Right lobe of liver (tissue), 6 donors: Measurements from ENCODE around the gene ARHGAP30. TPM values are rescaled to one million over a fixed set of nuclear protein-coding genes. Genes with fewer than 3 reads are reported as not detected.

Experiments
- ATAC-seq, 4 donors: fragments of 200-7000 bp; cut with Tn5 transposase; one replicate each; pipeline ENCODE4 v1.9.1; 2020; ENCODE audit warnings: mild to moderate bottlenecking in 4 of 4, moderate library complexity in 4 of 4
- DNase-seq, 3 donors: peaks; one replicate each; pipeline ENCODE4 v3.0.0-alpha.2; 2020
- H3K27ac ChIP-seq, 3 donors: fragments of 200-600 bp; one replicate each; pipeline ENCODE4 v1.8.0; 2022
- H3K27me3 ChIP-seq, 2 donors: fragments of 200-600 bp; one replicate each; pipeline ENCODE4 v1.8.0; 2022
- H3K36me3 ChIP-seq, 4 donors: fragments of 200-600 bp; sonication (generic) in 1 of 4; one replicate each; pipeline versions ENCODE4 v1.5.1 to v1.8.0; 2017 to 2022; ENCODE audit warnings: control low read depth in 1 of 4
- H3K4me1 ChIP-seq, 4 donors: fragments of 200-600 bp; sonication (generic) in 1 of 4; one replicate each; pipeline versions ENCODE4 v1.5.1 to v1.8.0; 2017 to 2022; ENCODE audit warnings: control low read depth in 1 of 4
- H3K4me3 ChIP-seq, 3 donors: fragments of 200-600 bp; one replicate each; pipeline ENCODE4 v1.8.0; 2022
- H3K9me3 ChIP-seq, 4 donors: fragments of 200-600 bp; sonication (generic) in 1 of 4; one replicate each; pipeline versions ENCODE4 v1.5.1 to v1.8.0; 2017 to 2022; ENCODE audit warnings: control low read depth in 1 of 4
- CTCF ChIP-seq, 4 donors: fragments of 200-600 bp in 3 of 4; fragments of 450-650 bp in 1 of 4; IDR thresholded peaks; one replicate each; pipeline versions ENCODE4 v1.5.1 to v1.8.0; 2016 to 2022; ENCODE audit warnings: antibody characterized with exemption in 4 of 4, mild to moderate bottlenecking in 2 of 4
- POLR2A ChIP-seq: fragments of 450-650 bp; IDR thresholded peaks from one replicate; pipeline ENCODE4 v1.6.1; 2017; ENCODE audit warnings: antibody characterized with exemption, mild to moderate bottlenecking
- WGBS: methylation state at CpG from one replicate; pipeline ENCODE4 v1.1.6; 2018; ENCODE audit warnings: low coverage, low lambda C conversion rate; ENCODE audit not compliant: insufficient coverage; ENCODE audit errors: missing lambda C conversion rate; 5-methylcytosine and 5-hydroxymethylcytosine counted together
- intact Hi-C, 2 donors: fragments of 100-400 bp; cut with DNase I; formaldehyde crosslinking; loops; one replicate each; pipeline versions ENCODE4 v1.11.2 to v1.14.1; 2022
- total RNA-seq, 6 experiments: library from RNA; depleted of rRNA in 2 of 6; stranded (reverse); fragments of >200 nt in 2 of 6; fragmentation: NEBNext Ultra II Directional in 3 of 6; extraction: Animal tissue kit (Norgen Biotek cat#: 25700) in 3 of 6; gene quantifications; one replicate each; pipeline versions ENCODE4 v1.1.0 to v1.2.4, GENCODE V29; 2016 to 2023
- donor health status: DM: no; HTN: yes; CAD: no.
- donor health status: DM: no; HTN: no; CAD: no.
- donor health status: DM: no; HTN: no; CAD: no.
- donor health status: DM: no; HTN: yes; CAD: no.
- donor health status: DM: no; HTN: yes; CAD: no.

ARHGAP30 gene
- total RNA-seq, 6 experiments from 2014 or later, result 2.8 to 7.4 (median 3.6) TPM

- H3K9me3 ChIP-seq, result no peaks in the 10 kb centered on the region
- intact Hi-C loops, result no loop called here
Measured at GRCh38 chr1:161091796-161092507, 22.3 kb upstream of the ARHGAP30 start.

DNA sequence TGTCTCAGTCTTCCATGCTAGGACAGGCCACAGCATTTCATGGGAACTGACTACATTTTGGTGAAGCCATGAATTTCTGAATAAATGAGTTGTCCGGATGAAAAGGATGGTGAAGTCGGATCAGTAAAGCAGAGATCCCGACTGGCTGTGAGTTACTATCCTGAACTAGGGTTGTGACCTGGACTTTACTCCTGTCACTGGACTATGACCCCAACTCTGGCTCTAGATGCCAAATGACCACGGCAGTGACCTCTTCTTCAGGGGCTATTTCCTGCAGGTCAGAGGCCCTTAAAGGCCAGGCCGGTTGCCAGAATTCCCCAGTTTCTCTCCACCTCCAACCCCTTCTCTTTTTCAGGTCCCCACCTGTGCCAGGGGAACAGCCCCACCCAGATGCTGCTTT is 21.4 kb upstream of the ARHGAP30 start:
- ATAC-seq, result peak; percentile 76 to 94 (median 81)
- Histone ChIP-seq H3K9me3 (no peaks in the 10 kb centered on the region), H3K36me3 (no peaks in the 10 kb centered on the region), H3K27me3 (no peaks in the 10 kb centered on the region), H3K4me1 (no peaks in the 10 kb centered on the region), H3K4me3 (no peak overlapping the region), H3K27ac (no peak overlapping the region)
- intact Hi-C loops, result no loop called here
- no peak for DNase-seq
- TF ChIP-seq CTCF (IDR thresholded peaks at IDR 0.05), result no peak
- no peak for TF ChIP-seq POLR2A
- 22% methylated on average over 5 of the region's 5 CpGs for WGBS

More at GRCh38 chr1:161091796-161092507, 22.3 kb upstream of the ARHGAP30 start:
- DNase-seq, result no peak
- no peak for ATAC-seq
- Histone ChIP-seq H3K4me3 (no peak overlapping the region), H3K27ac (no peak overlapping the region), H3K4me1 (no peaks in the 10 kb centered on the region), H3K36me3 (no peaks in the 10 kb centered on the region), H3K27me3 (no peaks in the 10 kb centered on the region)
- WGBS, result 97% methylated on average over 4 of the region's 7 CpGs
- no peak for TF ChIP-seq POLR2A
- no peak for TF ChIP-seq CTCF (IDR thresholded peaks at IDR 0.05)

DNA sequence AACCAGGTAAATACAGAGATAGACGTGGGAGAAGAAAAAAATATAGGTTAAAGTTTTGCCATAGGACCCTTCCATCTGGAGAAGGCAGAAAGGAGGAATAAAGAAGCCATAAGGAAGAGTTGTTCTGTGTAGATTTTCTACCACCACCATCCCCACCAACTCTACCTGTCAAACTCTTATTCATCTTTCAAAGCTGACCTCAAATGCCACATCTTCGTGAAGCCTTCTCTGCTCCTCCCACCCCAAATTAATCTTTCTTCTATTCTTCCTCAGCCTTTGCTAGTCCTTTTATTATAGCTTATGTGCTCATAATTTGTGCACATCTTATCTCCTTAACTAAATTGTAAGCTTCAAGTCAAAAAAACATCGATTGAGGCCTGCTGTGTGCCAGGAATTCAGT is 20.9 kb upstream of the ARHGAP30 start:
- intact Hi-C loops, result no loop called here
- DNase-seq, result no peak
- H3K36me3 ChIP-seq, result no peaks in the 10 kb centered on the region
- WGBS, result 58% methylated on average over 2 of the region's 3 CpGs
- TF ChIP-seq CTCF (IDR thresholded peaks at IDR 0.05) (no peak), POLR2A (no peak)
- no peak overlapping the region for H3K4me3 ChIP-seq
- no peaks in the 10 kb centered on the region for H3K27me3 ChIP-seq
- no peaks in the 10 kb centered on the region for H3K4me1 ChIP-seq
- no peaks in the 10 kb centered on the region for H3K9me3 ChIP-seq
- H3K27ac ChIP-seq, result no peak overlapping the region
- no peak for ATAC-seq

GRCh38 chr1:161089938-161090337 is 20.2 kb upstream of the ARHGAP30 start:
- H3K4me1 ChIP-seq, result no peaks in the 10 kb centered on the region
- DNase-seq, result no peak
- intact Hi-C loops, result no loop called here
- H3K9me3 ChIP-seq, result no peaks in the 10 kb centered on the region
- H3K27me3 ChIP-seq, result no peaks in the 10 kb centered on the region
- H3K36me3 ChIP-seq, result no peaks in the 10 kb centered on the region
- no peak for ATAC-seq
- WGBS, result 100% methylated on average over 2 of the region's 5 CpGs
- no peak overlapping the region for H3K27ac ChIP-seq
- H3K4me3 ChIP-seq, result no peak overlapping the region
- TF ChIP-seq CTCF (IDR thresholded peaks at IDR 0.05), result no peak
- TF ChIP-seq POLR2A, result no peak
